Fibroblast of lung (primary cell): ENCODE measurements around the gene CALD1. TPM values are rescaled to one million over a fixed set of nuclear protein-coding genes. Genes with fewer than 3 reads are reported as not detected.

Experiments used
- DNase-seq, 2 donors: peaks; one replicate each; pipeline versions ENCODE4 v3.0.0 to v3.0.0-alpha.2; 2010; ENCODE audit warnings: low read depth in 2 of 2
- H2AFZ ChIP-seq: 2 replicates; pipeline ENCODE4 v1.5.1; 2012; ENCODE audit warnings: low read length, control low read depth, inconsistent platforms
- H3K27ac ChIP-seq: 2 replicates; pipeline ENCODE4 v1.5.1; 2011; ENCODE audit warnings: low read length, control low read depth; ENCODE audit not compliant: insufficient read depth
- H3K27me3 ChIP-seq: 2 replicates; pipeline ENCODE4 v1.5.1; 2011; ENCODE audit warnings: mild to moderate bottlenecking, low read length; ENCODE audit not compliant: control insufficient read depth, insufficient read depth
- H3K36me3 ChIP-seq: 2 replicates; pipeline ENCODE4 v1.5.1; 2011; ENCODE audit warnings: low read length; ENCODE audit not compliant: control insufficient read depth, insufficient read depth
- H3K4me1 ChIP-seq: 2 replicates; pipeline ENCODE4 v1.5.1; 2011; ENCODE audit warnings: low read length; ENCODE audit not compliant: control insufficient read depth, insufficient read depth; ENCODE audit errors: extremely low read depth
- H3K4me2 ChIP-seq: 2 replicates; pipeline ENCODE4 v1.5.1; 2011; ENCODE audit warnings: low read length, control low read depth; ENCODE audit not compliant: insufficient read depth; ENCODE audit errors: extremely low read depth
- H3K4me3 ChIP-seq, 4 experiments: fragments of 200-600 bp in 1 of 4; sonication (generic) in 1 of 4; replicated peaks in 1 of 4; 2 replicates each; pipeline ENCODE4 v1.5.1; 2011 to 2016; ENCODE audit warnings: low read length in 4 of 4, low read depth in 3 of 4, mild to moderate bottlenecking in 3 of 4, control low read depth in 2 of 4, inconsistent platforms in 1 of 4, mixed read lengths in 1 of 4; ENCODE audit not compliant: insufficient read depth in 1 of 4; ENCODE audit errors: control extremely low read depth in 1 of 4
- H3K79me2 ChIP-seq: 2 replicates; pipeline ENCODE4 v1.5.1; 2012; ENCODE audit warnings: mild to moderate bottlenecking, low read length, inconsistent platforms; ENCODE audit not compliant: control insufficient read depth, insufficient read depth
- H3K9ac ChIP-seq: 2 replicates; pipeline ENCODE4 v1.5.1; 2011; ENCODE audit warnings: mild to moderate bottlenecking, low read length, control low read depth; ENCODE audit not compliant: insufficient read depth
- H3K9me3 ChIP-seq: 2 replicates; pipeline ENCODE4 v1.5.1; 2012; ENCODE audit warnings: low read depth, low read length; ENCODE audit not compliant: control insufficient read depth, insufficient read depth
- H4K20me1 ChIP-seq: 2 replicates; pipeline ENCODE4 v1.5.1; 2011; ENCODE audit warnings: low read length; ENCODE audit not compliant: control insufficient read depth, insufficient read depth; ENCODE audit errors: extremely low read depth
- CTCF ChIP-seq, 2 donors: IDR thresholded peaks in 1 of 2; conservative IDR thresholded peaks in 1 of 2; 1 replicate in 1 of 2; 2 replicates in 1 of 2; pipeline ENCODE4 v1.5.1; 2011 to 2012; ENCODE audit warnings: low read length in 2 of 2, control low read depth in 1 of 2, inconsistent platforms in 1 of 2, low read depth in 1 of 2, mild to moderate bottlenecking in 1 of 2
- EZH2 ChIP-seq: IDR thresholded peaks from 2 replicates; pipeline ENCODE4 v1.5.1; 2012; ENCODE audit warnings: low read length, control low read depth, mild to moderate bottlenecking; ENCODE audit errors: missing control alignments
- polyA plus RNA-seq, 2 donors: library from polyadenylated mRNA; depleted of rRNA in 1 of 2; stranded (reverse) in 1 of 2; unstranded in 1 of 2; fragments of >200 nt; gene quantifications; 2 replicates each; pipeline ENCODE4 v1.2.1, GENCODE V29; 2011 to 2012; ENCODE audit warnings: missing spikeins in 1 of 2
- total RNA-seq: library from RNA; depleted of rRNA; stranded (reverse); fragments of >200 nt; gene quantifications from 2 replicates; pipeline ENCODE4 v1.2.1, GENCODE V29; 2014

The CALD1 gene
- total and polyA plus RNA-seq, 2 donors (not counting 1 experiment from before 2014, with no cell fraction given): 343 to 1,187 TPM

- Histone ChIP-seq H3K9ac (no peak overlapping the region), H3K4me3 (no peak overlapping the region), H3K79me2 (no peaks in the 10 kb centered on the region), H3K27ac (no peak overlapping the region), H3K9me3 (no peaks in the 10 kb centered on the region), H2AFZ (no peak overlapping the region), H3K27me3 (no peaks in the 10 kb centered on the region), H3K36me3 (no peaks in the 10 kb centered on the region), H4K20me1 (no peaks in the 10 kb centered on the region), H3K4me2 (no peak overlapping the region), H3K4me1 (peaks cover 14% of the 10 kb centered on the region)
- no peak for DNase-seq
- TF ChIP-seq CTCF (conservative IDR thresholded peaks at IDR 0.05 in 1 of 2, IDR thresholded peaks at IDR 0.05 in 1 of 2; ENCODE audit: low read depth in 1 of 2, low read length in 2 of 2) (no peak), EZH2 (no peak)
Measured at GRCh38 chr7:134747326-134747725, 32.1 kb upstream of the CALD1 start.

GRCh38 chr7:134750083-134751062 lies 29.1 kb upstream of the CALD1 start:
- no peaks in the 10 kb centered on the region for H3K79me2 ChIP-seq
- H3K4me2 ChIP-seq: no peak overlapping the region
- peak; percentile 61 to 84 for TF ChIP-seq CTCF (conservative IDR thresholded peaks at IDR 0.05 in 1 of 2, IDR thresholded peaks at IDR 0.05 in 1 of 2; ENCODE audit: low read depth in 1 of 2, low read length in 2 of 2)
- TF ChIP-seq EZH2: no peak
- no peaks in the 10 kb centered on the region for H4K20me1 ChIP-seq
- H3K27ac ChIP-seq: no peak overlapping the region
- no peaks in the 10 kb centered on the region for H3K4me1 ChIP-seq
- no peaks in the 10 kb centered on the region for H3K9me3 ChIP-seq
- peak; percentile 32 to 49 for DNase-seq
- H3K27me3 ChIP-seq: no peaks in the 10 kb centered on the region
- no peak overlapping the region for H2AFZ ChIP-seq
- H3K36me3 ChIP-seq: no peaks in the 10 kb centered on the region
- H3K4me3 ChIP-seq: no peak overlapping the region
- H3K9ac ChIP-seq: no peak overlapping the region

GRCh38 chr7:134752006-134752760 lies 27.3 kb upstream of the CALD1 start:
- no peak overlapping the region for H3K4me3 ChIP-seq
- H3K9me3 ChIP-seq: no peaks in the 10 kb centered on the region
- H3K27me3 ChIP-seq: no peaks in the 10 kb centered on the region
- H3K9ac ChIP-seq: no peak overlapping the region
- H3K4me2 ChIP-seq: no peak overlapping the region
- no peaks in the 10 kb centered on the region for H4K20me1 ChIP-seq
- no peak for TF ChIP-seq CTCF (conservative IDR thresholded peaks at IDR 0.05 in 1 of 2, IDR thresholded peaks at IDR 0.05 in 1 of 2; ENCODE audit: low read depth in 1 of 2, low read length in 2 of 2)
- no peak for TF ChIP-seq EZH2
- peak; percentile 34 to 74 for DNase-seq
- H2AFZ ChIP-seq: no peak overlapping the region
- no peaks in the 10 kb centered on the region for H3K4me1 ChIP-seq
- H3K79me2 ChIP-seq: no peaks in the 10 kb centered on the region
- no peaks in the 10 kb centered on the region for H3K36me3 ChIP-seq
- H3K27ac ChIP-seq: no peak overlapping the region
